AG09319 (cell line): ENCODE measurements around the gene CBX7.

Experiments
- DNase-seq: peaks from one replicate; pipeline ENCODE4 v3.0.0-alpha.2; 2010; ENCODE audit warnings: low read depth; ENCODE audit errors: extremely low read depth
- CTCF ChIP-seq: IDR thresholded peaks from 2 replicates; pipeline ENCODE4 v1.5.1; 2011; ENCODE audit warnings: low read depth, mild to moderate bottlenecking, inconsistent platforms, low read length, moderate library complexity

The CBX7 gene

DNA sequence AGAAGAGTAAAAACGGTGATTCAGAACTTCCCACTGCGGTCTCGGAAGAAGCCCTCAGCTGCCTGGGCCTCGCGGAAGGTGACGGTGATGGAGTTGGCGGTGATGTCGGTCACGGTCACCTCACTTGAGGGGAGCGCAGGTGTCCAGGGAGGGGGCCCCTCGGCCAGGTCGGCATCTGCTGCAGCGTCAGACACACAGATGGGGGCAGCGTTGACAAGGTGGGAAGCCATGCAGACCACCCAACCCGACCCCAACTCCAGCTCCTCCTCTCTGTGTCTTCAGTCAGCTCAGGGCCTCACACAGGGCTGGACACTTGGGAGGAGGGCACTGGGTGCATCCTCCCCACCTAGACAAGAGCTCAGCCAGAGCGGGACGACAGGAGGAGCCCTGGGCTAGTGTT is 18.6 kb downstream of the CBX7 start:
- TF ChIP-seq CTCF: no peak
- DNase-seq: no peak

GRCh38 chr22:39132871-39133524 is 19.5 kb downstream of the CBX7 start:
- no peak for DNase-seq
- TF ChIP-seq CTCF: no peak

DNA sequence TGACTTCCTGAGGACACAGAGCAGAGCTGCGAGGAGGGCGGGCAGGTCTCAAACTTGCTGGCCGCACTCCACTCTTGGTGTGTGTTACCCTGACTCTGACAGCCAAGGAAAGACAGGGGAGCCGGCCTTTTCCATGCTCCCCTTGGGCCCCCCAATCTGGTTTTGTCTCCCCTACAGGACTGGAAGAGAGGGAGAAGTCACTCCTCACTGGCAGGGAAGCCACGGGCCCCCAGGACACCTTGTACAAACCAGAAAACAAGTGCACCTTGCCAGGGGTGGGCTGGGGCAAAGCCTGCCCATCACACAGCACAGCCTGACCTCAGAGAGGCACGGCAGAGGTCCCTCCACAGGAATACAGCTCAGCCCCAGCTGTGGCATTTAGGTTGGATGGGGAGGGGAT is 20.2 kb downstream of the CBX7 start:
- TF ChIP-seq CTCF: no peak
- no peak for DNase-seq

GRCh38 chr22:39130892-39131855 is 21.3 kb downstream of the CBX7 start:
- no peak for DNase-seq

DNA sequence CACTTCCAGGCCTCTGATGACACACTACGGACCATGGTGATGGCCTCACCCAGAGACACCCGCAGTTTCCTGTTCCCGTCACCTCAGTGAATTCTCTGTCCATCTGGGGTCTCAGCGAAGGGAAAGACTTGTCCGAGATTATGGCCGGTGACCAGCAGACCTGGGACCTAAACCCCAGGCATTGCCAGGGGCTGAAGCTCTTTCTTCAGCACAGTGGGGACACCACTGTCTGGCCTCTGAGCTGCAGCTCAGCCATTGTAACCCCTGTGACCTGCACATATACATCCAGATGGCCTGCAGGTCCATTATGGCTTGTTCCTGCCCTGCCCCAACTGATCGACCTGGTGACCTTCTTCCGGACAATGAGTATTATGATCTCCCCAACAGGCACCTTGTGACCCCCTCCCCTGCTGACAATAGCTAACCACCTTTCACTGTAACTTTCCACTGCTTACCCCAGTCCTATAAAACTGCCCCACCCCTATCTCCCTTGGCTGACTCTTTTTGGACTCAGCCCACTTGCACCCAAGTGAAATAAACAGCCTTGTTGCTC is 22.3 kb downstream of the CBX7 start:
- no peak for TF ChIP-seq CTCF
- no peak for DNase-seq

More at GRCh38 chr22:39130892-39131855, 21.3 kb downstream of the CBX7 start:
- no peak for TF ChIP-seq CTCF

- TF ChIP-seq CTCF: no peak
- DNase-seq: no peak
Observed at GRCh38 chr22:39129746-39130145, 22.7 kb downstream of the CBX7 start.

- no peak for TF ChIP-seq CTCF
- DNase-seq: no peak
Observed at GRCh38 chr22:39129081-39129480, 23.4 kb downstream of the CBX7 start.
